HG02588 (cell line): Measurements from ENCODE around the gene HOXA3.

Experiments
- ATAC-seq: cut with Tn5 transposase; IDR thresholded peaks from one replicate; pipeline ENCODE4 v1.9.1; 2021; ENCODE audit warnings: mild to moderate bottlenecking, moderate library complexity; ENCODE audit not compliant: unreplicated experiment

The HOXA3 gene

GRCh38 chr7:27095050-27095896 is 57.1 kb downstream of the HOXA3 start:
- peak; percentile 7 for ATAC-seq

- ATAC-seq = no peak
Measured at GRCh38 chr7:27094304-27095049, 57.9 kb downstream of the HOXA3 start.

- ATAC-seq = no peak
Measured at GRCh38 chr7:27093184-27093895, 59.0 kb downstream of the HOXA3 start.

GRCh38 chr7:27092819-27093110 is 59.6 kb downstream of the HOXA3 start:
- no peak for ATAC-seq

GRCh38 chr7:27091941-27092818 is 60.2 kb downstream of the HOXA3 start:
- no peak for ATAC-seq

GRCh38 chr7:27091105-27091504 is 61.3 kb downstream of the HOXA3 start:
- no peak for ATAC-seq

- no peak for ATAC-seq
Measured at GRCh38 chr7:27088002-27088922, 64.1 kb downstream of the HOXA3 start.

- ATAC-seq = peak; percentile 62
Measured at GRCh38 chr7:27083646-27084045, 68.7 kb downstream of the HOXA3 start.

GRCh38 chr7:27082171-27082570 is 70.2 kb downstream of the HOXA3 start:
- ATAC-seq = no peak

- no peak for ATAC-seq
Measured at GRCh38 chr7:27080844-27081436, 71.4 kb downstream of the HOXA3 start.

- ATAC-seq = no peak
Measured at GRCh38 chr7:27079234-27079975, 73.0 kb downstream of the HOXA3 start.

GRCh38 chr7:27078616-27079233 is 73.7 kb downstream of the HOXA3 start:
- ATAC-seq = no peak

GRCh38 chr7:27073076-27073475 is 79.3 kb downstream of the HOXA3 start:
- ATAC-seq = no peak

GRCh38 chr7:27071622-27072390 is 80.6 kb downstream of the HOXA3 start:
- ATAC-seq = no peak

GRCh38 chr7:27068259-27068658 is 84.1 kb downstream of the HOXA3 start:
- no peak for ATAC-seq

- no peak for ATAC-seq
Measured at GRCh38 chr7:27066148-27066547, 86.2 kb downstream of the HOXA3 start.

GRCh38 chr7:27065709-27066108 is 86.7 kb downstream of the HOXA3 start:
- no peak for ATAC-seq
